IMR-90 (cell line): ENCODE results near the gene TMC1. TPM values are rescaled to one million over a fixed set of nuclear protein-coding genes. Genes with fewer than 3 reads are reported as not detected.
A peak's percentile ranks its signal among the peaks of the same experiment; 100 is the strongest.

Experiments
- BHLHE40 ChIP-seq: fragments of 150-350 bp; IDR thresholded peaks from 2 replicates; pipeline ENCODE4 v1.6.1; 2016; ENCODE audit warnings: mild to moderate bottlenecking, low read depth, low read length
- RFX5 ChIP-seq: IDR thresholded peaks from 2 replicates; pipeline ENCODE4 v1.8.0; 2012; ENCODE audit warnings: low read depth, mild to moderate bottlenecking, low read length, moderate library complexity
- SMC3 ChIP-seq: fragments of 150-350 bp; IDR thresholded peaks from 2 replicates; pipeline ENCODE4 v1.6.1; 2016; ENCODE audit warnings: low read depth, mild to moderate bottlenecking, antibody characterized with exemption, low read length, moderate library complexity
- USF2 ChIP-seq: fragments of 150-350 bp; IDR thresholded peaks from 2 replicates; pipeline ENCODE4 v1.6.1; 2017; ENCODE audit warnings: mild to moderate bottlenecking, antibody characterized with exemption, low read length, low read depth
- polyA plus RNA-seq, 3 experiments: library from polyadenylated mRNA; depleted of rRNA; stranded (reverse); fragments of >200 nt; gene quantifications; 2 replicates each; pipeline ENCODE4 v1.2.3, GENCODE V29; 2012; ENCODE audit warnings: low replicate concordance in 1 of 3
- total RNA-seq: library from RNA; depleted of rRNA; stranded (reverse); fragments of >200 nt; gene quantifications from 2 replicates; pipeline ENCODE4 v1.2.3, GENCODE V29; 2012

The TMC1 gene
- total and polyA plus RNA-seq, 2 of the 4 experiments (the other 2 are of a cell fraction), result not detected

GRCh38 chr9:72592502-72593403, 71.3 kb downstream of the TMC1 start (continued):
- TF ChIP-seq USF2 (no peak), BHLHE40 (no peak), SMC3 (peak; percentile 91), RFX5 (no peak)
